Activated T-cell treated with anti-CD3 and anti-CD28 coated beads for 24 hours (primary cell): ENCODE data around the gene CD7.

Experiments used
- DNase-seq: peaks from one replicate; pipeline ENCODE4 v3.0.0-alpha.2; 2020; ENCODE audit warnings: low read depth

Gene CD7

DNA sequence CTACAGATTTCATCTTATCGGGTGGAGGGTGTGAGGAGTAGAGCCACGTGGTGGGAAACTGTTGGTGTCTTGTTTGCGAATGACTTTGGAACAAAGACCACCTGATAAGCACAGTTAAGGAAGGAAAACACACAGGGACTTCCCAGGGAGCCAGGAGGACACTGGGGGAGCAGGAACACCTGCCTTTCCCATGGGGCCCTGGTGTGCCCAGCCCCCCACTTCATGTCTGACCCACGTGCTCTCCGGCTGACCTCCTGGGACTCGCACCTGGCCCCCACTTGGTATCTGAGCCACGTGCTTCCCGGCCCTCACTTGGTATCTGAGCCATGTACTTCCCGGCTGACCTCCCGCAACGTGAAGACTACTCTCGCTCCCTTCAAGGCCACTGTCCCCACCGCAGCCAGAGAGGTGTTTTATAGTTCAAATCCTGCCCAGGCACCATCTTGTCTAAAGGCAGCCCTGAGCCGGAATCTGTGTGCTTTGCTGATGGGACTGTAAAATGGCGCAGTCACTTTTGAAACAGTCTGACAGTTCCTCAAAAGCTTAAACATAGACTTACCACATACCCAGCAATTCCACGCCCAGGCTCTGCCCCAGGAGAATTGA lies 38.5 kb downstream of the CD7 start:
- DNase-seq = no peak

DNA sequence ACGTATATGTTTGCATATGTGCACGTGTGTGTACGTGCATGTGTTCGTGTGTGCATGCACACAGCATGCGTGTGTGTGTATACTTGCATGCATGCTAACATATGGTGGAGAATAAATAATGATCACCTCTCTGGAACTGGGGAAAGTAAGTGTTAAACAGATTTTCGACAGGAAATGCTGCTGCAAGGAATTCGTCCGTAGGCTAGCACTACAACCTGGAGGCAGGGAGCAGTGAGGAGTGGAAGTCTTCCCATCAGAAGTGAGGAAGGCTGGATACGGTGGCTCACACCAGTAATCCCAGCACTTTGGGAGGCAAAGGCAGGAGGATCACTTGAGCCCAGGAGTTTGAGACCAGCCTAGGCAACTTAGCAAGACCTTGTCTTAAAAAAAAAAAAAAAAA lies 39.1 kb downstream of the CD7 start:
- no peak for DNase-seq

DNA sequence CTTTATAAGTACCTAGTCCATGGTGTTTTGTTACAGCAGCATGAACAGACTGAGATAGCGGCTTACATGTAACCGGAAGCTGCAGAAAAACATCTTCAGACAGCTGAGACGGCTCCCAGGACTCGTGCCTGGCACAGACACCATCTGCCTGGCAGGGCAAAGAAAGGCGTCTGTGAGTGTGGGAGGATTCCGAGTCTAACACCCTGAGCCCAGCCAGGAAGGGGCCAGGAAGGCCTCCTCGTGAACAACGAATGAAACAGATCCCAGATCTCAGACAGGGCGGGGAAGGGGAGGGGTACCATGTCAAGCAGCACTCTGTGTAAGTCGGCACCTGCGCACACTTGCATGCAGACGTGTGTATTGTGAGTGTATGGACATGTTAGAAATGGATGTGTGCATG lies 39.6 kb downstream of the CD7 start:
- DNase-seq = no peak

DNA sequence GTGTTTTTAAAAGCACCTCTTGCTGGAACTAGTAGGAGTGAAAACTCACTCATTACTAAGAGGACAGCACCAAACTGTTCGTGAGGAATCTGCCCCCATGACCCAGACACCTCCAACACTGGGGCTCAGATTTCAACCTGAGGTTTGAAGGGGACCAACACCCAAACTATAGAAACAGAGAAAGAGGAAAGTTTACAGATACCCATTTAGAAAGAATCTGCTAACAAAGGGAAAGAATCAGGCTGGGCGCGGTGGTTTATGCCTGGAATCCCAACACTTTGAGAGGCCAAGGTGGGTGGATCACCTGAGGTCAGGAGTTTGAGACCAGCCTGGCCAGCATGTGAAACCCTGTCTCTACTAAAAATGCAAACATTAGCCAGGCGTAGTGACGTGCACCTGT lies 40.5 kb downstream of the CD7 start:
- no peak for DNase-seq

DNA sequence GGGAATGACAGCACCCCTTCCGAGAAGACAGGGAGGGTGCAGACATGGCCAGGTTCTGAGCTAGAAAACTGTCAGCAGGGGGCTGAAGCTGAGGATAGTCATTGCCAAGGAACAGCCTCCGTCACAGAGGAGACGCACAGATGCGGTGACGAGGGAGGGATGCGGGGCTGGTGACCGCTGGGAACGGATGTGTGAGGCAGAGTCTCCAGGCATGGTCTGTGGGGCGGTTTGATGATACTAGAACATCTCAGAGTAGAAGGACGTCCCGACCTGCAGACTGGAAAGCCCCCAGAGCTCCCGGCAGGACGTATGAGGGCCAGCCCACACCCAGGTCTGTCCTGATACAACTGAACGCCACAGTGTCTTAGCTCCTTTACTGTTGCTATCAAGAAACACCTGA lies 42.1 kb downstream of the CD7 start:
- DNase-seq = no peak

DNA sequence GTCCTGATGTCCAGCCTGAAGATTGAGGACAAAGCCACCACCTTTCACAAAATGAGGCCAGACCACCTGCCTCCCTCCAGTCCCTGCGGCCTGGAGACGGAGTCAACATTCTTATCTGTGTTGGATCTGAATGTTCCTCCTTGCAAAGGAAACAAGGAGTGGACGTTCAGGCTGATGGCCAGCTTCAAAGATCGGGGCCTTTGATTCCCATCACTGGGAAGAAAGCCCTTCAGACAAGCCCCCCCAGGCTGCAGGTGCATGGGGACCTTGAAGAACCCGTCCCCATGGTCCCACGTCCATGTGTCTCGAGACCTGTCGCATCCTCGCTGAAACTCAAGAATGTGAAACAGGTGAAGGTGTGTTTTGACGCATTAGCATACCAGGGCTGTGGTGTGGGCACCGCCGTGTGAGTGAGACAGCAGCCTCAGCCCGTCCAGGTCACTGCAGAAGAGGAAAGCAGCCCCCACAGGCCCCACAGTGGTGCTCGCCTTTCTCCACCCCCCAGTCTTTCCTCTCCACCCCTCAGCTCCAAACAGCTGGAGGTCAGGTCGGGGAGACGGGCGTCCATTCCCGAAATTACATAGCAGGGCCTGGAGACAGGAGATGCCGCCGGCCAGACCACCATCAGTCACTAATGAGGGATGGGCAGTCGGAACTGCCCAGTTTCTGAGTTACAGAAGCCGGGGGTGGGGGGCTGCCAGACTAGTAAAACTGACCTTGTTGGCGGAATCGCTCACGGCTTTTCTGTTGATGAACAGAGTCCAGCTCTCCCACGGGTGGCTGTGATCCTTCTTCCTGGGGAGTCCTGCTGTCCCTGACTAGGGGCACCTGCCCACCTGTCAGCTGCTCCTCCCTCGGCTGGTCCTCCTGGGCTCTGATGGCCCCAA lies 43.0 kb downstream of the CD7 start:
- no peak for DNase-seq

DNA sequence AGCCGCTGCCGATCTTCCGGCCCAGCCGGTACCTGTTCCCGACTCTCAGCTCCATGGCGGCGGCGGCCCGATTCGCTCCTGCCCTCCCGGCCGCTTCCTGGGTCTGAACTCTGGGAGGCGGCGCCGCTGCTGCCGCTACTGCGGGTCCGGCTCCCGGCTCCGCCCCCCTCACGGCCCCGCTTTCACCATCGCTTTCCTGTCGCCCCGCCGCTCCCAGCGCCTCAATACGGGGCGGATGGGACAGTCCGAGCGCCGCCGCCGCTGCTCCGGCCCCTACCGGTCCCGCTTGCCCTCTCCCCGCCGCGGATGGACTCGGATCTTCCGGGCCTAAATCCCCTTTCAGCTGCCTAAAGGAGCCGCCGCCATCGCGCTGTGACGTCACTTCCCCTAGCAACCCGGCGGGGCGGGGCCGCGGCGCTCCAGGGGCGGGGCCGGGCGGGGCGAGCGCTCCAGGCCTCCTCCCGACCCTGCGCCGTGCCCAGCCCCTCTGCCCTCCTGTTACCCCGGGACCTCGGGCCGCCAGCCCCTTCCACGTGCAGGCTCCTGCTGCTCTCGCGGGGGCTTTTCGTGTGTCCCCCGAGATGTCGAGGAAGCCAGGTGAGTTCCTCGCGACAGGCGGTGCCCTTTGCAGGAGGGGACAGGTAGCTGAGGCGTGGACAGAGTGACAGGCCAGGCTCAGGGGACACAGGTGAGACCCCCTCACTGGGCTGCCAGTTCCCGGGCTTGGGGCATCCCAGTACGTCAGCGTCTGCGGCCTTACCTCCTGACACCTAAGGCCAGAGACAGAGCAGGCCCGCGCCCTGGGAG lies 43.9 kb downstream of the CD7 start, which contains the start of gene CSNK1D:
Gene CSNK1D, minus strand, starts transcription at position 374 of the 807 bp plus-strand sequence. Its CDS starts 319 bp downstream, at position 55.
- peak; percentile 91 for DNase-seq

DNA sequence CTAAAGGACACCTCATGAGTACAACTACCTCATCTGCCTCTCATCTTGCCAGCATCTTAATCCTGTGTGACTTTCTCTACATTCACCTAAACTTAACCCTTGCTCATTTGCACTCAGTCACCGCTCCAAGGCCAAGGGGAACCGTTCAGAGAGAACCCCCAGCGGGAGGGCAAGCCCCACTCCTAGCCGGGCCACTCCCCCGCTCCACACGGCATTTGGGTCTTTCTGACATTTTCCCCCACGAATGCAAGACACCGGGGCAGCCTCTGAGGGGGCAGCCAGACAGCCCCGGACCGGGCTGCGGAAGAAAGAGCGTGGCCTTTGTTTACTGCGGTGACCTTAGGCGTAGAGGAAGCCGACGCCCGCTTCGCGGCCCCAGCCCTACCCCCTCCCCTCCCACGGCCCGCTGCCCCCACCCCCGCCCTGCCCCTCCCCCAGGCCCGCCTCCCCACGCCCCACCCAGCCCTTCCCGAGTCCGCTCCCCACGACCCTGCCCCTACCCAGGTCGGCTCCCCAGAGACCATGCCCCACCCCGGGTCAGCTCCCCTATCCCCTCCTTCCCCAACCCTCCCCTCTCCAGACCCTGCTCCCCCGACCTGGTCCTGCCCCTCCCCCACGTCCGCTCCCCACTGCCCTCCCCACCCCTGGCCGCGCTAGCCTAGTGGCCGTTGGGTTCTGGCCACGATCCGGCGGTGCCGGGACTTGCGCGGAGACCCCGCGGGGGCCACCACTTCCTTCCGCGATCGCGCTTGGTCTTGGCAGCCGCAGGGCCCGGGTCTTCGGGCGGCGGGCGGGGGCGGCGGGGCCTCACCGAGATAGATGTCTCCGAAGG lies 44.7 kb downstream of the CD7 start:
- no peak for DNase-seq

DNA sequence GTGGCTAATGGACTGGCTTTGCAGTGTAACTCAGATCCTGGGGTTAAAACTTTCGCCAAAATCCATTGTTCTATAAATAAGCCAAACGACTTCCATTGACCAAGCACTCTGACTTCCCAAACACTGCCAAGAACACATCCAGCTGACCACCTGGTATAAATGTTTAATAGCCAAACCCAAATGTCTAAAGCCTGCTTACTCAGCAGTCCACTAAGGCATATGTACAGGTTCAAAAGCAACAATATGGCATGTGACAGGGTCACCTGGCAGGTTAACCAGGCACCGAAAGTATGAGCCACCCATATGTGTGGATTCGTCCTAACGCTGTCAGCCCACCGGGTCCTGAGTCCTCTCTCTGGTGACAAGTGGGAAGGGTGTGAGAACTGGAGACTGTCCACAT lies 46.0 kb downstream of the CD7 start:
- no peak for DNase-seq

DNA sequence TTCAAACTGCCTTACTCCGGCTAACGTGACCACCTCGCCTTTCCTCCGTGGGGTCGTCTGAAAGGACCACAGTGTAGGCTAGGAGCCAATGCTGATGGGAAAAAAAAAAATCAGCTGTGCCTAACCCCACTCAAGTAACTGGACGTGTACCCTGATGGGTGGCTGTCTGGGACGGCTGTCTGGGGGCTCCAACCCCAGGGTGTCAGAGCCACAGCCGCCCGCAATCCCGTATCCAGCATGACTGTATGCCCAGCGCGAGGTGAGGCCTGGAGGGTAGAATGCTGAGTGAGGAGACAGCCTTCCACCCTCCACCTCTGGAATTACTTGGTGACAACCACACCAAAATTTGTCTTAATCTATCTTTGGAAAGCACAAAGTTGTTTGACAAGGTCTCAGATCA lies 46.8 kb downstream of the CD7 start:
- DNase-seq = no peak

DNA sequence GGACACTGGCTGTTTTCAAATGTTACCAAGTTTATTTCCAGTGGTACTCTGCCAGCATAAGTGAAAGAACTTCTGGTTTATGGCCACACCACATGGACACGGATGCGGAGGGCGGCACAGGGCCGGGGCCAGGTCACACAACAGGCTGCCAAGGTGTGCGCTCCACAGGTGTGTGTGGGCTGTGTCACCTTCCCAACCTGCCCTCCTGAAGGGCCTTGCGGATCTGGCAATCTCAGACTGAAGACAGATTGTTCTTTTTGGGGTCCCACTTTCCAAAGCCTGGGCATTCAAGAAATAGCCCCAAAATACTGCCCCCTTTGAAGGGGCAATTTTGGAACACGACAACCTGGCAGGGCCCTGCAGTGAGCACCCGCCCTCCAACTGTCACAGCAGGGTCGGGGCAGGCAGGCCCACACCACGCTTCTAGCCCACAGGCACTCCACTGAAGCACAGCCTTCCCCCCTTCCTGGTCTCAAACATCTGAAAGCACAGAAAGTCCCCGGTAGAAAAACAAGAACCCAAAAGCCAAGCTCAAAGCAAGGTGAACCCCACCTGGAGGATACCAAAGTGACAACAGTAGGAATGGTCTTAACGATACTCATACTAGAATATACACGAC lies 47.4 kb downstream of the CD7 start:
- DNase-seq = no peak

DNA sequence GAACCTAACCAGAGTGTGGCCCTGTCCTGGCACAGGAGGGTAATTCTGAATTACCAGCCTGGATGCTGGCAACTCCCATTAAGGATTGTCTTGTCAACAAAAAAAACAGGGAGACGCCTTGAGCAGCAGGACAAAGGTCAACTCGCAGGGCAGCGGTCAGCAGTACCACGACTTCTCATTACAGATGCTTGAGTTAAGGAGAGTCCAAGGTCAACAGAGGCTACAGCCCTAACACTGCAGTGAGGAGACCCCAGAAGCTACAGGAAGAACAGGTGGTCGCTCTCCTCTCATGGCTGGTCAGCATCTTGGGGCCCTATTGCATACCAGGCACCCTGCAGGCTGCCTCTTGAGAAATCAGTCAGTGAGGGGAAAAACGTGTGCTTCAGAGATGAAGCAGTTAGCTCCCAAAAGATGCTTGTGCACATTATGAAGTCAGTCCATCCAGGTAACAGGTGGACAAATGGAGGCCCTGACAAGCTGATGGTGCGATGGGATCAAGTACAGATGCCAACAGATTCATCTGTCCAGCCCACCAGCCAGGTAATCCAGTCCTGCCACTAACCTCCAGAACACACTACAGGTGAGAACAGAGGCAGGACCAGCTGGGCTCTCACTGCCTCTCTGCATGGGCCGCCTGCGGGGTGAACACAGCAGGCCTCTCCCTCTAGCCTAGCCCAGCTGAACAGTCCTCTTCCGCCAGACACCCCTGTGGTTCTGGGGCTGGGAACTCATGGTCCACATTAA lies 48.1 kb downstream of the CD7 start:
- no peak for DNase-seq

DNA sequence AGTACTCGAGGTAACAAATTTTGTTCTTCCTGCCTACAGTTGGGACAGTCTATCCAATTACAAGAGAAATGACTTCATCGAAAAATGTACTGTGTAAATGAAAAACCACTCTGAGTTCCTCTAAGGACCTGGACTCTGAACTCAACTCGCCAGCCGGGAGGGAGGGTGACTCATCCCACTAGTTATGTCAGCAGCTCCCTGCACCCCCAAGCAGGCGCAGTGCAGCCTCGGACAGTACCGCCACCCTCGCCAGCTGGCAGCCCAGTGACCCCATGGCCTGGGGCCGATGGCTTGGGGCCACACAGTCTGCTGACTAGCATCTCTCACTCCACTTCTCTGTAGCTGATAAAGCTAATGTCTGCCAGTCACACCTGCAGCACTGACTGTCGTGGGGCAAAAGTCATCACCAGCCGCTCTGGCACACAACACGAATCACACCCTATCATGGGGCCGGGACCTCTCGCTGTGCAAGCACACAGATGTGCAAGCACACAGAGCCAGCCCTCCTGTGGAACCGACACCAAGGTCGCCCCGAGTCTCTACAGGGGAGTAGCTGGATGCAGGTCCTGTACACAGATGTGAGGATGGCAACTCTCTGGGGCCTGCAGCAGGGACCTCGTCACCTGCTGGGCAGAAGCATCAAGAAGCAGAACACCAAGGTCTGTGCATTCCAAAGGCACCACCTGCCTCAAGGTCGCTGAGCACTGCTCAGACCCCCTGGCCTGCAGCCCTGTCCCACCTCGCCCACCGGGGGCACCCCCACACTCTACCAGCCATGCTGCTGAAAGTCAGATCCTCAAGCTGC lies 49.6 kb downstream of the CD7 start:
- DNase-seq = no peak

DNA sequence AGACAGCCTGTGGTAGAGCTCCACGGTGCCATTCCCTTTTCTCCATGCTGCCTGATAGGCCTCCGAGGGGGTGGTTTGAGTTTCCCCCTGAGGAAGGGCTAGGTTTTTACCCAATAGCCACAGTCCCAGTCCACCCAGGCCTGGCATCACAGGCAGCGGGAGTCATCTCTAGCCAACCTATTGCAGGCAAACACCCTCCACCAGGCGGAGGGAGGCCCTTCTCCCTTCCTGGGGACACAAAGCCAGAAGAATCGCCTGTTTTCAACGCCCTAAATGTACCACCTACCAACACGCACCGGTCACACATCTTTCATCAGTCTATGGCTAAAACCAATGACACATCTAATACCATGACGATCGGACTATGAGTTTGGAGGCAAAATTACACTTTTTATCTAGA lies 51.3 kb downstream of the CD7 start:
- no peak for DNase-seq
